ENCODE measurements around the gene MVD. TPM values are rescaled to one million over a fixed set of nuclear protein-coding genes. Genes with fewer than 3 reads are reported as not detected.

Gene MVD
- polyA plus RNA-seq, 1 donor (not counting 4 experiments of a cell fraction or from before 2014, with no cell fraction given), result 59.6 TPM

- Histone ChIP-seq H3K27ac (ENCODE audit: control insufficient read depth, insufficient read depth, low read length) (no peak overlapping the region), H3K9ac (ENCODE audit: control insufficient read depth, extremely low read depth, insufficient read depth, low read length) (no peak overlapping the region), H3K9me1 (ENCODE audit: control insufficient read depth, extremely low read depth, insufficient read depth, low read length) (no peaks in the 10 kb centered on the region), H4K20me1 (ENCODE audit: control insufficient read depth, extremely low read depth, insufficient read depth, low read length) (peaks cover 2% of the 10 kb centered on the region), H2AFZ (ENCODE audit: control insufficient read depth, low read length) (no peak overlapping the region), H3K27me3 (ENCODE audit: control insufficient read depth, extremely low read depth, insufficient read depth, low read length) (peaks cover 58% of the 10 kb centered on the region), H3K79me2 (ENCODE audit: control insufficient read depth, insufficient read depth, low read length) (no peaks in the 10 kb centered on the region), H3K9me3 (ENCODE audit: control insufficient read depth, low read depth, low read length) (no peaks in the 10 kb centered on the region), H3K36me3 (ENCODE audit: control insufficient read depth in 2 of 2, extremely low read depth in 1 of 2, insufficient read depth in 2 of 2, low read length in 2 of 2) (no peaks in the 10 kb centered on the region), H3K4me1 (ENCODE audit: control insufficient read depth, extremely low read depth, insufficient read depth, low read length) (peaks cover 14% of the 10 kb centered on the region), H3K4me3 (ENCODE audit: control insufficient read depth in 2 of 3, extremely low read depth in 1 of 3, insufficient read depth in 2 of 3, low read depth in 1 of 3, low read length in 3 of 3) (no peak overlapping the region), H3K4me2 (ENCODE audit: control insufficient read depth, extremely low read depth, insufficient read depth, low read depth, low read length) (peak overlapping the region; percentile 85)
- dilution Hi-C loops (cut with MboI; ENCODE audit: extremely low pct_ligation_motif_present, low sequenced_read_pairs), result no loop called here
- no peak for FAIRE-seq
- no peak for TF ChIP-seq EZH2 (IDR thresholded peaks at IDR 0.05; ENCODE audit: low read length)
- DNase-seq (ENCODE audit: low read depth, low spot score), result no peak
These were observed 21.8 kb upstream of the MVD start for GRCh38 chr16:88684569-88685155.

GRCh38 chr16:88681709-88682451 lies 19.0 kb upstream of the MVD start:
- Histone ChIP-seq H3K4me3 (ENCODE audit: control insufficient read depth in 2 of 3, extremely low read depth in 1 of 3, insufficient read depth in 2 of 3, low read depth in 1 of 3, low read length in 3 of 3) (no peak overlapping the region), H3K9me1 (ENCODE audit: control insufficient read depth, extremely low read depth, insufficient read depth, low read length) (no peaks in the 10 kb centered on the region), H3K9ac (ENCODE audit: control insufficient read depth, extremely low read depth, insufficient read depth, low read length) (no peak overlapping the region), H3K4me2 (ENCODE audit: control insufficient read depth, extremely low read depth, insufficient read depth, low read depth, low read length) (no peak overlapping the region), H3K9me3 (ENCODE audit: control insufficient read depth, low read depth, low read length) (no peaks in the 10 kb centered on the region), H3K27me3 (ENCODE audit: control insufficient read depth, extremely low read depth, insufficient read depth, low read length) (peaks cover 41% of the 10 kb centered on the region), H3K27ac (ENCODE audit: control insufficient read depth, insufficient read depth, low read length) (no peak overlapping the region), H3K79me2 (ENCODE audit: control insufficient read depth, insufficient read depth, low read length) (no peaks in the 10 kb centered on the region), H2AFZ (ENCODE audit: control insufficient read depth, low read length) (no peak overlapping the region), H3K36me3 (ENCODE audit: control insufficient read depth in 2 of 2, extremely low read depth in 1 of 2, insufficient read depth in 2 of 2, low read length in 2 of 2) (no peaks in the 10 kb centered on the region), H3K4me1 (ENCODE audit: control insufficient read depth, extremely low read depth, insufficient read depth, low read length) (peaks cover 11% of the 10 kb centered on the region), H4K20me1 (ENCODE audit: control insufficient read depth, extremely low read depth, insufficient read depth, low read length) (no peaks in the 10 kb centered on the region)
- dilution Hi-C loops (cut with MboI; ENCODE audit: extremely low pct_ligation_motif_present, low sequenced_read_pairs), result no loop called here
- TF ChIP-seq CTCF (optimal IDR thresholded peaks at IDR 0.05 in 1 of 3, IDR thresholded peaks at IDR 0.05 in 1 of 3, conservative IDR thresholded peaks at IDR 0.05 in 1 of 3; ENCODE audit: extremely low read depth in 1 of 3, insufficient read depth in 2 of 3, low read length in 3 of 3) (no peak), EZH2 (IDR thresholded peaks at IDR 0.05; ENCODE audit: low read length) (no peak)
- DNase-seq (ENCODE audit: low read depth, low spot score) (no peak), FAIRE-seq (no peak)
